Stimulated activated CD8-positive, alpha-beta memory T cell treated with anti-CD3 and anti-CD28 coated beads, Interleukin-2, amount 100 ng/mL, for 48 hours (primary cell): ENCODE data around the gene DCDC2B.

ENCODE experiments used
- DNase-seq, 2 donors: peaks; one replicate each; pipeline ENCODE4 v3.0.0-alpha.2; 2020; ENCODE audit warnings: low read depth in 2 of 2

DCDC2B gene

GRCh38 chr1:32223683-32224082 is 14.8 kb downstream of the DCDC2B start:
- no peak for DNase-seq

- DNase-seq, result no peak
Observed at GRCh38 chr1:32224285-32224684, 15.4 kb downstream of the DCDC2B start.

- DNase-seq, result no peak
Observed at GRCh38 chr1:32228771-32229170, 19.9 kb downstream of the DCDC2B start.

- DNase-seq, result no peak
Observed at GRCh38 chr1:32231843-32232432, 23.0 kb downstream of the DCDC2B start.

GRCh38 chr1:32232558-32233304 is 23.8 kb downstream of the DCDC2B start:
- no peak for DNase-seq

- no peak for DNase-seq
Observed at GRCh38 chr1:32234792-32235191, 25.9 kb downstream of the DCDC2B start.

GRCh38 chr1:32239337-32239736 is 30.4 kb downstream of the DCDC2B start:
- DNase-seq, result no peak

GRCh38 chr1:32239790-32240139 is 30.9 kb downstream of the DCDC2B start:
- DNase-seq, result no peak

GRCh38 chr1:32240140-32240951 is 31.5 kb downstream of the DCDC2B start:
- DNase-seq, result peak in 1 of 2 donors; percentile 40

GRCh38 chr1:32241001-32241763 is 32.3 kb downstream of the DCDC2B start:
- DNase-seq, result no peak

GRCh38 chr1:32242341-32242851 is 33.5 kb downstream of the DCDC2B start:
- DNase-seq, result no peak

GRCh38 chr1:32246888-32247273 is 38.0 kb downstream of the DCDC2B start, which contains the start of gene FAM167B:
TSS of gene FAM167B (plus strand) at chr1:32247222. CDS start at chr1:32247422, 200 bp downstream.
- DNase-seq, result no peak

- DNase-seq, result no peak
Observed at GRCh38 chr1:32247452-32247851, 38.6 kb downstream of the DCDC2B start.

- peak; percentile 83 to 85 for DNase-seq
Observed at GRCh38 chr1:32247983-32248889, 39.3 kb downstream of the DCDC2B start.

GRCh38 chr1:32249831-32250525 is 41.1 kb downstream of the DCDC2B start:
- DNase-seq, result peak; percentile 60 to 71

- DNase-seq, result peak; percentile 66 to 70
Observed at GRCh38 chr1:32250893-32251716, 42.2 kb downstream of the DCDC2B start, which contains the start of gene LCK. TSS of gene LCK (plus strand) at chr1:32251265. CDS start at chr1:32274330, 23,065 bp downstream.

- no peak for DNase-seq
Observed at GRCh38 chr1:32255072-32256071, 46.5 kb downstream of the DCDC2B start.
